Liver (tissue), 3 donors: ENCODE measurements around the gene TNFRSF12A.

Experiments
- ATF3 ChIP-seq: IDR thresholded peaks from 2 replicates; pipeline ENCODE4 v1.6.1; 2016; ENCODE audit warnings: antibody characterized with exemption
- CTCF ChIP-seq: fragments of 150-350 bp; IDR thresholded peaks from 2 replicates; pipeline ENCODE4 v1.5.1; 2017; ENCODE audit warnings: improper control_type of control experiment, low read depth, low read length; ENCODE audit not compliant: missing input control
- EGR1 ChIP-seq, 2 donors: IDR thresholded peaks; 2 replicates each; pipeline ENCODE4 v1.6.1; 2016 to 2018; ENCODE audit warnings: antibody characterized with exemption in 2 of 2, low read depth in 2 of 2
- JUND ChIP-seq, 2 donors: IDR thresholded peaks; 2 replicates each; pipeline ENCODE4 v1.6.1; 2016; ENCODE audit warnings: antibody characterized with exemption in 2 of 2
- MAX ChIP-seq: IDR thresholded peaks from 2 replicates; pipeline ENCODE4 v1.6.1; 2016; ENCODE audit warnings: antibody characterized with exemption
- RAD21 ChIP-seq, 2 donors: IDR thresholded peaks; 2 replicates each; pipeline ENCODE4 v1.6.1; 2016; ENCODE audit warnings: antibody characterized with exemption in 2 of 2, mild to moderate bottlenecking in 2 of 2
- SP1 ChIP-seq: IDR thresholded peaks from 2 replicates; pipeline ENCODE4 v1.6.1; 2018; ENCODE audit warnings: antibody characterized with exemption, mild to moderate bottlenecking
- TAF1 ChIP-seq: conservative IDR thresholded peaks from 2 replicates; pipeline ENCODE4 v1.6.1; 2016; ENCODE audit warnings: antibody characterized with exemption, mild to moderate bottlenecking
- donor health status: healthy.
- donor health status: healthy.

- TF ChIP-seq CTCF (no peak), ATF3 (no peak), RAD21 (IDR thresholded peaks at IDR 0.05) (no peak), EGR1 (IDR thresholded peaks at IDR 0.05; ENCODE audit: low read depth in 2 of 2) (no peak), TAF1 (no peak), SP1 (no peak), JUND (IDR thresholded peaks at IDR 0.05) (no peak), MAX (no peak)
Measured at GRCh38 chr16:3038896-3039295, 18.7 kb downstream of the TNFRSF12A start.
